Ascending aorta (tissue), 2 donors: ENCODE results near the gene NLK. TPM values are rescaled to one million over a fixed set of nuclear protein-coding genes. Genes with fewer than 3 reads are reported as not detected.
"Not testable (repeated sequence)": the region's sequence is repeated elsewhere in the genome, so short reads cannot be mapped to it uniquely, and the experiment has no call there.

Experiments
- DNase-seq, 2 donors: peaks; one replicate each; pipeline ENCODE4 v3.0.0-alpha.2; 2019; ENCODE audit warnings: low spot score in 2 of 2
- H3K27ac ChIP-seq, 2 donors: fragments of 200-600 bp; sonication (generic); one replicate each; pipeline ENCODE4 v1.5.1; 2016 to 2017; ENCODE audit warnings: mild to moderate bottlenecking in 1 of 2
- H3K27me3 ChIP-seq: fragments of 200-600 bp; sonication (generic); one replicate; pipeline ENCODE4 v1.5.1; 2017
- H3K36me3 ChIP-seq, 2 donors: fragments of 200-600 bp; sonication (generic); one replicate each; pipeline ENCODE4 v1.5.1; 2016
- H3K4me1 ChIP-seq, 2 donors: fragments of 200-600 bp; sonication (generic); one replicate each; pipeline ENCODE4 v1.5.1; 2016 to 2017; ENCODE audit warnings: mild to moderate bottlenecking in 1 of 2
- H3K4me3 ChIP-seq, 2 donors: fragments of 200-600 bp; sonication (generic); one replicate each; pipeline ENCODE4 v1.5.1; 2016 to 2017; ENCODE audit warnings: mild to moderate bottlenecking in 1 of 2
- H3K9me3 ChIP-seq, 2 donors: fragments of 200-600 bp; sonication (generic); one replicate each; pipeline ENCODE4 v1.5.1; 2016
- CTCF ChIP-seq, 3 experiments: fragments of 200-600 bp in 2 of 3; fragments of 450-650 bp in 1 of 3; sonication (generic) in 2 of 3; IDR thresholded peaks; one replicate each; pipeline ENCODE4 v1.5.1; 2016 to 2019; ENCODE audit warnings: antibody characterized with exemption in 3 of 3, mild to moderate bottlenecking in 1 of 3, moderate library complexity in 1 of 3
- intact Hi-C: fragments of 100-400 bp; cut with DNase I; formaldehyde crosslinking; loops from one replicate; pipeline ENCODE4 v1.15.1; 2023
- total RNA-seq: library from RNA; depleted of rRNA; stranded (reverse); fragments of >200 nt; gene quantifications from one replicate; pipeline ENCODE4 v1.1.0, GENCODE V29; 2016

The NLK gene
- total RNA-seq, 1 donor from 2014 or later, result 37.8 TPM

- no peaks in the 10 kb centered on the region for H3K9me3 ChIP-seq
- TF ChIP-seq CTCF (IDR thresholded peaks at IDR 0.05), result no peak
- no peak overlapping the region for H3K4me3 ChIP-seq
- H3K4me1 ChIP-seq, result no peaks in the 10 kb centered on the region
- peaks cover 7 to 15% of the 10 kb centered on the region in 2 donors for H3K36me3 ChIP-seq
- H3K27me3 ChIP-seq, result no peaks in the 10 kb centered on the region
- DNase-seq, result no peak
- intact Hi-C loops, result no loop called here
- H3K27ac ChIP-seq, result no peak overlapping the region
These were observed 143.2 kb downstream of the NLK start for GRCh38 chr17:28185658-28186057.

DNA sequence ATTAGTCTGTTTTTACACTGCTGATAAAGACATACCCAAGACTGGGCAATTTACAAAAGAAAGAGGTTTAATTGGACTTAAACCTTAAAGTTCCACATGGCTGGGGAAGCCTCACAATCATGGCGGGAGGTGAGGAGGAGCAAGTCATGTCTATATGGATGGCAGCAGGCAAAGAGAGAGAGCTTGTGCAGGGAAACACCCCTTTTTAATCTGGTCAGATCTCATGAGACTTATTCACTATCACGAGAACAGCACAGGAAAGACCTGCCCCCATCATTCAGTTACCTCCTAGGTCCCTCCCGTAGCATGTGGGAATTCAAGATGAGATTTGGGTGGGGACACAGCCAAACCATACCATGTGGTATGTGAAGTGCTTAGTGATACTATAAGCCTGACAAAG lies 144.0 kb downstream of the NLK start:
- H3K27me3 ChIP-seq, H3K27ac ChIP-seq, DNase-seq, H3K4me1 ChIP-seq, H3K4me3 ChIP-seq, H3K9me3 ChIP-seq, intact Hi-C loops: not testable (repeated sequence)
- peaks cover 7 to 15% of the 10 kb centered on the region in 2 donors for H3K36me3 ChIP-seq

DNA sequence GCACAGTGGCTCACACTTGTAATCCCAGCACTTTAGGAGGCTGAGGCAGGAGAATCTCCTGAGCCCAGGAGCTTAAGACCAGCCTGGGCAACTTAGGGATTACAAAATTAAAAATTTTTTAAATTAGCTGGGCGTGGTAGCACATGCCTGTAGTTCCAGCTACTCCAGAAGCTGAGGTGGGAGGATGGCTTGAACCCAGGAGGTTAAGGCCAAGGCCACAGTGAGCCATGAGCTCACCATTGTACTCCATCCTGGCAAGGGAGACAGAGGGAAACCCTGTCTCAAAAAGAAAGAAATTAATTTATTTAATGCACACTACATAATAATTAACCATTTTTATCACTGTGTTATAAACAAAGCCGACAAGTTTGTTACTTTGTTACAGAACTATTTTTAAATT lies 145.5 kb downstream of the NLK start:
- H3K9me3 ChIP-seq, result no peaks in the 10 kb centered on the region
- H3K4me1 ChIP-seq, result no peaks in the 10 kb centered on the region
- peaks cover 10 to 19% of the 10 kb centered on the region in 2 donors for H3K36me3 ChIP-seq
- no peaks in the 10 kb centered on the region for H3K27me3 ChIP-seq
- intact Hi-C loops, result no loop called here
- H3K27ac ChIP-seq, result no peak overlapping the region
- TF ChIP-seq CTCF (IDR thresholded peaks at IDR 0.05), result no peak
- DNase-seq, result no peak
- no peak overlapping the region for H3K4me3 ChIP-seq

DNA sequence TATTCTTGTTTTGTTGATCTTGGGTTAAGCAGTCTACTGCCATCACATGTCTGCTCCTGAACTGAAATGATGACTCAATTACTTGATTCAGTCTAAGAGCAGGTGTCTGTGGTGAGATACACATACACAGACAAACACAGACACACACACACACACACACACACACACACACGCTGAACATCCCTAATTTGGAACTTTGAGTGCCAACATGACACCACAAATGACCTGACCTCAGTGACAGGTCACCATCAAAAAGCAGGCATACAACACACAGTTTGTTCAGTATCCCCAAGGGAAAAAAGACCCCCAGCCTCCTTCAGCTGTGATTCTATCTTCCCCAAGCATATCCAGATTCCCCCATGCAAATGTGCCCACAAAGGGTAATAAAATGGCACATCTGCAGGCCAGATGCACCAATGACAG lies 146.4 kb downstream of the NLK start:
- no peak for TF ChIP-seq CTCF (IDR thresholded peaks at IDR 0.05)
- Histone ChIP-seq H3K27me3 (no peaks in the 10 kb centered on the region), H3K27ac (no peak overlapping the region), H3K4me1 (no peaks in the 10 kb centered on the region), H3K9me3 (no peaks in the 10 kb centered on the region), H3K4me3 (no peak overlapping the region), H3K36me3 (peaks cover 9 to 22% of the 10 kb centered on the region in 2 donors)
- intact Hi-C loops, result no loop called here
- no peak for DNase-seq

DNA sequence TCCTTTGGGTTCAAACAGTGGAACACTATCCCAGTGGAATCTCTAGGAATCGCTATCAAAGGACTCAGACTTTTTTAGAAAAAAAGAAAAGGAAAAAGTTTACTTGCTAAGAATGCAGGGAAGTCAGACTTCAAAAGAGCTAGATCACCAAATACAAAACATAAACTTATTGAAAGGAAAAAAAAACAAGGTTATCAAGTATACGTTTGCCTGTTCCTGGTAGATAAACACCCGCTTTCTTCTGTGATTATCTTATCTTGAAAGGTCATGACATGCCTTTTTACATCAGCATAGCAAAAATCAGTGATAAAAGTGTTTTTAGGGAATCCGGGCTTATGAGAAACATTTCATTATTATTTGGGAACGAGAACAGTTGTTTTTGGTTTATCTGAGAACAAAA lies 147.2 kb downstream of the NLK start:
- no peak overlapping the region for H3K27ac ChIP-seq
- DNase-seq, result no peak
- peaks cover 7 to 29% of the 10 kb centered on the region in 2 donors for H3K36me3 ChIP-seq
- no peaks in the 10 kb centered on the region for H3K27me3 ChIP-seq
- intact Hi-C loops, result no loop called here
- TF ChIP-seq CTCF (IDR thresholded peaks at IDR 0.05), result no peak
- H3K4me1 ChIP-seq, result no peaks in the 10 kb centered on the region
- no peaks in the 10 kb centered on the region for H3K9me3 ChIP-seq
- no peak overlapping the region for H3K4me3 ChIP-seq

DNA sequence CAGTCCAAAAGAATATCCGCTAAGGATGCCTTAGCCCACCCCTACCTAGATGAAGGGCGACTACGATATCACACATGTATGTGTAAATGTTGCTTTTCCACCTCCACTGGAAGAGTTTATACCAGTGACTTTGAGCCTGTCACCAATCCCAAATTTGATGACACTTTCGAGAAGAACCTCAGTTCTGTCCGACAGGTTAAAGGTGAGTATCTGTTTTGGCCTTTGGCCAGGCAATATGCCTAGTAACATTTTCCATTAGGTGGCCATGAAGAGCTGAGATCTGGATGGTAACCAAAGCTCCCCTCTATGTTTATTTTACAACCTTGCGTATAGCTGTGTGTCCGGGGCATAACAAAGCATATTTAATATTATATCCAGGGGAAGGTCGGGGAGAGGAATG lies 148.5 kb downstream of the NLK start:
- no peak for DNase-seq
- no peak overlapping the region for H3K27ac ChIP-seq
- H3K4me3 ChIP-seq, result no peak overlapping the region
- H3K36me3 ChIP-seq, result peaks cover 5 to 30% of the 10 kb centered on the region in 2 donors
- H3K9me3 ChIP-seq, result no peaks in the 10 kb centered on the region
- no peaks in the 10 kb centered on the region for H3K27me3 ChIP-seq
- no peaks in the 10 kb centered on the region for H3K4me1 ChIP-seq
- TF ChIP-seq CTCF (IDR thresholded peaks at IDR 0.05), result no peak
- intact Hi-C loops, result no loop called here
